ENCODE results near the gene TRIM9.

DNA sequence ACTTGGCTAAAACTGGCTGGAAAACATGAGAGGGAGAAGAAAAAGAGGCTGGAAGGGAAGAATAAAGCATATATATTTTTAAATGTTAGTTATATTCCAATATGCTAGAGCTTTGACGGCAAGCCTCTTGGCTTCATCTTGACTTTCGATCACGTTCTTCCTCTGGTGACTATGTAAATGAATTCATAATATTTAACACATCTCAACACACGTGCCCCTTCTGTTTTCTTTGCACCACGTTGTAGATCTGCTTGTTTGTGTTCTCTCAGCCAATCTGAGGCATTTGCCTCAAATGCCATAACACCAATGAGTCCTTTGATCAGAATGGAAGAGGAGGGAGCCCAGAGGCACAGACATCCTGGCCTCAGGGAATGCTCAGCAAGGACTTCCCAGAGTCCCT, 45.4 kb upstream of the TRIM9 start:
- TF ChIP-seq CTCF (IDR thresholded peaks at IDR 0.05) = no peak
- no peak for TF ChIP-seq POLR2A (IDR thresholded peaks at IDR 0.05)
